GM12878 (cell line): Measurements from ENCODE around the gene ARHGAP15. TPM values are rescaled to one million over a fixed set of nuclear protein-coding genes. Genes with fewer than 3 reads are reported as not detected.

Experiments
- ATAC-seq: fragments of 200-7000 bp; cut with Tn5 transposase; 3 replicates; pipeline ENCODE4 v1.9.1; 2020; ENCODE audit warnings: mild to moderate bottlenecking, moderate library complexity
- BruUV-seq: library from RNA; stranded (reverse); fragments of 400-500 nt; replicated peaks from 2 replicates; lab custom pipeline; 2021; lab: Mats Ljungman, UMichigan
- CTCF ChIA-PET: fragments of 300-600 bp; sonication (Branson Sonifier 250); formaldehyde crosslinking; extraction: SDS; loops from one replicate; lab custom pipeline; 2021; ENCODE audit warnings: inconsistent platforms; lab: Yijun Ruan, JAX
- POLR2A ChIA-PET: fragments of 350-600 bp; formaldehyde crosslinking; extraction: SDS; loops from one replicate; lab custom pipeline; 2021; ENCODE audit warnings: inconsistent platforms; lab: Charles Lee
- RAD21 ChIA-PET: fragments of 300-600 bp; sonication (Branson Sonifier 250); formaldehyde crosslinking; loops from one replicate; lab custom pipeline; 2023; ENCODE audit warnings: antibody characterized with exemption; ENCODE audit not compliant: unreplicated experiment; lab: Charles Lee
- SMC1A ChIA-PET: fragments of 300-600 bp; sonication (Branson Sonifier 250); formaldehyde crosslinking; loops from one replicate; lab custom pipeline; 2023; ENCODE audit not compliant: unreplicated experiment, uncharacterized antibody; lab: Charles Lee
- DNase-seq: peaks from one replicate; pipeline ENCODE4 v3.0.0-alpha.2; 2011; ENCODE audit warnings: low read depth, low spot score
- FAIRE-seq: peaks from 3 replicates; lab custom pipeline; 2011; peaks lifted over from hg19 to GRCh38; lab: Jason Lieb, UNC
- H2AFZ ChIP-seq: 2 replicates; pipeline ENCODE4 v1.6.0; 2011; ENCODE audit warnings: low read depth, low read length, control low read depth; ENCODE audit not compliant: control insufficient read depth
- H3K27ac ChIP-seq: 2 replicates; pipeline ENCODE4 v1.5.1; 2011; ENCODE audit warnings: control low read depth; ENCODE audit not compliant: control insufficient read depth, insufficient read depth
- H3K27me3 ChIP-seq, 2 experiments: replicated peaks in 1 of 2; 2 replicates each; pipeline versions ENCODE4 v1.6.0 to v1.6.1; 2011; ENCODE audit warnings: low read length in 1 of 2; ENCODE audit not compliant: control insufficient read depth in 2 of 2, insufficient read depth in 2 of 2
- H3K36me3 ChIP-seq, 2 experiments: 2 replicates each; pipeline ENCODE4 v1.5.1; 2011; ENCODE audit warnings: low read length in 1 of 2; ENCODE audit not compliant: control insufficient read depth in 2 of 2, insufficient read depth in 2 of 2
- H3K4me1 ChIP-seq: 2 replicates; pipeline ENCODE4 v1.6.1; 2011; ENCODE audit warnings: mild to moderate bottlenecking, low read length, moderate library complexity, mixed read lengths; ENCODE audit not compliant: control insufficient read depth, insufficient read depth
- H3K4me2 ChIP-seq: 2 replicates; pipeline ENCODE4 v1.6.0; 2011; ENCODE audit warnings: control low read depth; ENCODE audit not compliant: control insufficient read depth, insufficient read depth
- H3K4me3 ChIP-seq: fragments of 200-600 bp; sonication (generic); 2 replicates; pipeline ENCODE4 v1.5.1; 2016
- H3K79me2 ChIP-seq: 2 replicates; pipeline ENCODE4 v1.6.0; 2011; ENCODE audit warnings: low read length; ENCODE audit not compliant: control insufficient read depth, insufficient read depth
- H3K9ac ChIP-seq: 2 replicates; pipeline ENCODE4 v1.8.0; 2011; ENCODE audit warnings: low read length, control low read depth, mixed read lengths; ENCODE audit not compliant: control insufficient read depth, insufficient read depth
- H3K9me3 ChIP-seq: replicated peaks from 3 replicates; pipeline ENCODE4 v1.5.1; 2011; ENCODE audit warnings: mild to moderate bottlenecking, low read length; ENCODE audit not compliant: control insufficient read depth, insufficient read depth
- H4K20me1 ChIP-seq: 2 replicates; pipeline ENCODE4 v1.6.0; 2011; ENCODE audit not compliant: control insufficient read depth, insufficient read depth
- CEBPB ChIP-seq, 2 experiments: fragments of 150-350 bp in 1 of 2; IDR thresholded peaks; 2 replicates each; pipeline ENCODE4 v1.6.1; 2012 to 2014; ENCODE audit warnings: low read depth in 2 of 2, low read length in 2 of 2, borderline replicate concordance in 1 of 2, inconsistent platforms in 1 of 2
- LARP7 ChIP-seq: fragments of 450-650 bp; IDR thresholded peaks from 2 replicates; pipeline ENCODE4 v1.6.1; 2017; ENCODE audit warnings: mild to moderate bottlenecking
- NFYB ChIP-seq: IDR thresholded peaks from 2 replicates; pipeline ENCODE4 v1.6.1; 2011; ENCODE audit warnings: low read depth, mild to moderate bottlenecking, low read length, improper control_type of control experiment, moderate library complexity; ENCODE audit not compliant: insufficient read depth
- SIN3A ChIP-seq: IDR thresholded peaks from 2 replicates; pipeline ENCODE4 v1.6.1; 2012; ENCODE audit warnings: low read depth, low read length, improper control_type of control experiment
- SP1 ChIP-seq: IDR thresholded peaks from one replicate; pipeline ENCODE4 v1.6.1; 2011; ENCODE audit warnings: low read depth, low read length
- WGBS: methylation state at CpG from one replicate; pipeline ENCODE4 v1.1.6; 2016; ENCODE audit warnings: low lambda C conversion rate; ENCODE audit not compliant: insufficient replicate concordance, insufficient coverage; ENCODE audit errors: missing lambda C conversion rate; 5-methylcytosine and 5-hydroxymethylcytosine counted together
- in situ Hi-C: fragments of 300-500 bp; cut with MboI; formaldehyde crosslinking; loops from 9 replicates; pipeline ENCODE4 v1.14.3; 2018; ENCODE audit warnings: mixed read lengths
- intact Hi-C: fragments of 100-400 bp; cut with micrococcal nuclease; formaldehyde crosslinking; loops from one replicate; pipeline ENCODE4 v1.14.2; 2022; ENCODE audit not compliant: unreplicated experiment
- polyA plus RNA-seq, 11 experiments: library from polyadenylated mRNA; depleted of rRNA in 4 of 11; unstranded in 6 of 11; stranded (reverse) in 5 of 11; fragments of >200 nt; fragmentation: Nextera tagmentation in 4 of 11; fragmentation: Illumina TruSeq in 1 of 11; extraction: Ambion mirVana in 4 of 11; extraction: Trizol in 1 of 11; gene quantifications; 1 replicate in 1 of 11; 2 replicates in 10 of 11; pipeline versions ENCODE4 v1.2.1 to v1.2.3, GENCODE V29; 2011 to 2016; ENCODE audit warnings: inconsistent platforms in 2 of 11, missing spikeins in 2 of 11, low read depth in 1 of 11
- total RNA-seq, 4 experiments: library from RNA; depleted of rRNA in 3 of 4; stranded (reverse); fragments of >200 nt in 3 of 4; fragmentation: Illumina TruSeq in 1 of 4; extraction: Trizol in 1 of 4; gene quantifications; 2 replicates each; pipeline versions ENCODE4 v1.2.1 to v1.2.3, GENCODE V29; 2013 to 2021
- TF ChIP-seq, protein P1 (sequence below): fragments of 450-650 bp; IDR thresholded peaks from 2 replicates; pipeline ENCODE4 v1.6.1; 2017; ENCODE audit warnings: borderline replicate concordance

ARHGAP15 gene
- total and polyA plus RNA-seq, 10 of the 15 experiments (the other 5 are each of a cell fraction or from before 2014, with no cell fraction given) = 38.0 to 92.6 (median 66.7) TPM

DNA sequence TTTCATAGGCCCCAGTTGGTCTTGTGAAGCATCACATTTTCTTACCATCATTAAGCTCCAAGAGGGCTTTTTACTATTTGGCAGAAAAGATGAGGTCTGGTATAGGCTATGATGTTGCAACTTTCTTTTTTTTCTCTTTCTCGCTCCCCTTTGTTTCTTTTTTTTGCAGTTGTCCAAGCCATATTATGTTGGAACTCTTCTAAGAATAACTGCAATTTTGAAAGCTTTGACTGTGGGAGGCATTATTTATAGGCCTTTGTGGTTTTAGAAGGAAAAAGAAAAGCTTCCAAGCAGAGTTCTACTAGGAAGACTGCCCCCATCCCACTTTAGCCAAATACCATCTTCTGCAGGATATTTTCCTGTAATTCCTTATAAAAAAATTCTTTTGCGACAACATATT, 571.6 kb downstream of the ARHGAP15 start (continued):
- TF ChIP-seq, protein P1, sequence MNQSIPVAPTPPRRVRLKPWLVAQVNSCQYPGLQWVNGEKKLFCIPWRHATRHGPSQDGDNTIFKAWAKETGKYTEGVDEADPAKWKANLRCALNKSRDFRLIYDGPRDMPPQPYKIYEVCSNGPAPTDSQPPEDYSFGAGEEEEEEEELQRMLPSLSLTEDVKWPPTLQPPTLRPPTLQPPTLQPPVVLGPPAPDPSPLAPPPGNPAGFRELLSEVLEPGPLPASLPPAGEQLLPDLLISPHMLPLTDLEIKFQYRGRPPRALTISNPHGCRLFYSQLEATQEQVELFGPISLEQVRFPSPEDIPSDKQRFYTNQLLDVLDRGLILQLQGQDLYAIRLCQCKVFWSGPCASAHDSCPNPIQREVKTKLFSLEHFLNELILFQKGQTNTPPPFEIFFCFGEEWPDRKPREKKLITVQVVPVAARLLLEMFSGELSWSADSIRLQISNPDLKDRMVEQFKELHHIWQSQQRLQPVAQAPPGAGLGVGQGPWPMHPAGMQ = no peak

DNA sequence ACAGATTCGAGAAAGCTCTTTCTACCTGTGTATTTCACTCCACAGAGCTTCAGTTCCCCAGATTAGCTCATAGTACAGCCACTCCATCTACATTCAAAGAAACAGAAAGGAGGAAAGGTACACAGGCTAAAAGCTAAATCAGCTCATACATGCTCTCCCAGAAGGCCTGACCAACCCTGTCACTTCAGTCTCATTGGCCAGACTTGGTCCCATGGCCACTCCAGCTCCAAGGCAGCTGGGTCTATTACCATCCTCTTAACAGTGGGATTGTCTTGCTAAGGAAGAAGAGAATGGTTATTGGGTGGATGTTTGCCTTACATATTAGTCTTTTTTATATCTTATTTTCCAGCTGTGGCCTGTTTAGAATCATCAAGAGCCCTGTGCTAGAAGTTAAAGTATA, 572.6 kb downstream of the ARHGAP15 start:
- Histone ChIP-seq H2AFZ (no peak overlapping the region), H3K36me3 (no peaks in the 10 kb centered on the region; a peak in 1 of 4 replicates), H3K4me3 (no peak overlapping the region), H3K79me2 (no peaks in the 10 kb centered on the region), H4K20me1 (no peaks in the 10 kb centered on the region), H3K4me2 (no peak overlapping the region), H3K9ac (no peak overlapping the region), H3K4me1 (peaks cover 24% of the 10 kb centered on the region), H3K27ac (no peak overlapping the region), H3K9me3 (no peaks in the 10 kb centered on the region), H3K27me3 (no peaks in the 10 kb centered on the region)
- in situ Hi-C loops (no loop called here), intact Hi-C loops (no loop called here)
- SMC1A ChIA-PET = no interaction called here
- ATAC-seq (no peak), DNase-seq (no peak), FAIRE-seq (no peak)
- 100% methylated on average over 1 of the region's 1 CpG for WGBS
- POLR2A ChIA-PET = interaction anchor here (0.6 kb wide), 1 partner anchor 79 kb away, joined by 4 read pairs; no protein-coding TSS in a partner anchor
- no TSS peak for BruUV-seq
- RAD21 ChIA-PET = no interaction called here
- no peak for TF ChIP-seq SIN3A
- 0 out of 2 replicates have a peak, but pooled peaks have one; percentile 25 for TF ChIP-seq NFYB
- CTCF ChIA-PET = interaction anchor here (1.2 to 1.3 kb wide), 2 partner anchors 15 to 309 kb away, joined by 3 read pairs; no protein-coding TSS in a partner anchor

DNA sequence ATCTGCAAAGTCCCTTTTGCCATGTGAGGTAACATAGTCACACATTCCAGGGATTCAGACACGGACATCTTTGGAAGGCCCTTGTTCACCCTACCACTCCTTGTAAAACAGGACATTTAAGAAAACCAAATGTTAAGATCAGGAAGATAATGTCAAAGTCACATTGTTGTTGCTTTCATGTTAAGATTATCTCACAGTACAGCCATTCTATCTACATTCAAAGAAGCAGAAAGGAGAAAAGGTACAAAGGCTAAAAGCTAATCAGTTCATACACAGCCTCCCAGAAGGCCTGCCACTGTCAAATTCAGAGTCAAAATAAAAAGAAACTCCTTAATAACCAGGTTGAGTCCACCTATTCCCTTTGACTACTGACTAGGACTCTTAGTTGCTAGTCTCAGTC, 573.7 kb downstream of the ARHGAP15 start:
- intact Hi-C loops = no loop called here
- Histone ChIP-seq H4K20me1 (no peaks in the 10 kb centered on the region), H3K9me3 (no peaks in the 10 kb centered on the region), H3K9ac (no peak overlapping the region), H3K4me2 (no peak overlapping the region), H3K79me2 (no peaks in the 10 kb centered on the region), H2AFZ (no peak overlapping the region), H3K4me1 (peaks cover 13% of the 10 kb centered on the region), H3K27ac (no peak overlapping the region), H3K27me3 (no peaks in the 10 kb centered on the region), H3K36me3 (no peaks in the 10 kb centered on the region; a peak in 1 of 4 replicates), H3K4me3 (no peak overlapping the region)
- RAD21 ChIA-PET = no interaction called here
- FAIRE-seq = no peak
- CTCF ChIA-PET = no interaction called here
- no peak for DNase-seq
- POLR2A ChIA-PET = no interaction called here
- in situ Hi-C loops = no loop called here
- no peak for TF ChIP-seq LARP7
- TF ChIP-seq SP1 = no peak
- TF ChIP-seq CEBPB (IDR thresholded peaks at IDR 0.05; ENCODE audit: borderline replicate concordance in 1 of 2, low read depth in 2 of 2, low read length in 2 of 2) = no peak
- no peak for ATAC-seq
- BruUV-seq = no TSS peak
- SMC1A ChIA-PET = interaction anchor here (1.3 kb wide), 1 partner anchor 12 kb away, joined by 3 read pairs; no protein-coding TSS in a partner anchor
- WGBS = 96% methylated on average over 1 of the region's 1 CpG
